HG03432 (cell line): ENCODE measurements around the gene CABLES2.

Source experiments
- ATAC-seq: cut with Tn5 transposase; IDR thresholded peaks from one replicate; pipeline ENCODE4 v1.9.1; 2021; ENCODE audit warnings: mild to moderate bottlenecking, moderate library complexity; ENCODE audit not compliant: unreplicated experiment

CABLES2 gene

GRCh38 chr20:62350629-62351422 is 56.3 kb downstream of the CABLES2 start:
- no peak for ATAC-seq

GRCh38 chr20:62350098-62350628 is 56.9 kb downstream of the CABLES2 start:
- ATAC-seq = no peak

GRCh38 chr20:62349556-62350097 is 57.5 kb downstream of the CABLES2 start:
- ATAC-seq = no peak

- ATAC-seq = no peak
Measured at GRCh38 chr20:62348604-62349003, 58.5 kb downstream of the CABLES2 start.

GRCh38 chr20:62347445-62347844 is 59.6 kb downstream of the CABLES2 start:
- ATAC-seq = no peak

GRCh38 chr20:62347151-62347404 is 60.0 kb downstream of the CABLES2 start:
- ATAC-seq = no peak

- ATAC-seq = no peak
Measured at GRCh38 chr20:62346398-62347150, 60.5 kb downstream of the CABLES2 start.

GRCh38 chr20:62345681-62346370 is 61.3 kb downstream of the CABLES2 start:
- no peak for ATAC-seq

- no peak for ATAC-seq
Measured at GRCh38 chr20:62344782-62345181, 62.3 kb downstream of the CABLES2 start.

- no peak for ATAC-seq
Measured at GRCh38 chr20:62344092-62344491, 63.0 kb downstream of the CABLES2 start.

- no peak for ATAC-seq
Measured at GRCh38 chr20:62342910-62343309, 64.2 kb downstream of the CABLES2 start.

- peak; percentile 79 for ATAC-seq
Measured at GRCh38 chr20:62339647-62340062, 67.4 kb downstream of the CABLES2 start.
